H1 (cell line): Measurements from ENCODE around the gene IFT80. TPM values are rescaled to one million over a fixed set of nuclear protein-coding genes. Genes with fewer than 3 reads are reported as not detected.

Experiments
- CTCF ChIA-PET: fragments of 300-600 bp; sonication (Branson Sonifier 250); formaldehyde crosslinking; loops from one replicate; lab custom pipeline; 2021; ENCODE audit not compliant: partially characterized antibody; lab: Charles Lee
- POLR2A ChIA-PET: fragments of 300-600 bp; sonication (Branson Sonifier 250); formaldehyde crosslinking; loops from one replicate; lab custom pipeline; 2021; ENCODE audit warnings: inconsistent platforms; ENCODE audit not compliant: partially characterized antibody; lab: Charles Lee
- DNase-seq, 2 experiments: peaks; one replicate each; pipeline versions ENCODE4 v3.0.0 to v3.0.0-alpha.2; 2010 to 2022; ENCODE audit warnings: low spot score in 2 of 2, low read depth in 1 of 2, mixed read lengths in 1 of 2
- FAIRE-seq: peaks from 2 replicates; lab custom pipeline; 2011; peaks lifted over from hg19 to GRCh38; lab: Jason Lieb, UNC
- H2AFZ ChIP-seq: 2 replicates; pipeline ENCODE4 v1.8.1; 2012; ENCODE audit warnings: low read length, inconsistent platforms
- H2AK5ac ChIP-seq: 2 replicates; pipeline ENCODE4 v1.6.1; 2013; ENCODE audit warnings: low read depth, low read length
- H2BK120ac ChIP-seq: replicated peaks from 2 replicates; pipeline ENCODE3; 2013; ENCODE audit warnings: low read depth, low read length, inconsistent platforms
- H2BK12ac ChIP-seq: 2 replicates; pipeline ENCODE4 v1.6.1; 2013; ENCODE audit warnings: low read depth, low read length
- H2BK15ac ChIP-seq: 2 replicates; pipeline ENCODE4 v1.6.1; 2013; ENCODE audit warnings: low read length
- H2BK20ac ChIP-seq: 2 replicates; pipeline ENCODE4 v1.6.1; 2013; ENCODE audit warnings: low read length
- H2BK5ac ChIP-seq: 2 replicates; pipeline ENCODE4 v1.6.1; 2013; ENCODE audit warnings: low read depth, low read length
- H3K14ac ChIP-seq: 2 replicates; pipeline ENCODE4 v1.6.1; 2013; ENCODE audit warnings: inconsistent platforms; ENCODE audit not compliant: insufficient read length
- H3K18ac ChIP-seq: 2 replicates; pipeline ENCODE4 v1.6.1; 2013; ENCODE audit warnings: low read length; ENCODE audit errors: extremely low read depth
- H3K23ac ChIP-seq: 2 replicates; pipeline ENCODE4 v1.6.1; 2013; ENCODE audit warnings: inconsistent platforms; ENCODE audit not compliant: insufficient read length
- H3K23me2 ChIP-seq: 2 replicates; pipeline ENCODE4 v1.6.1; 2013; ENCODE audit warnings: low read depth, low read length
- H3K27ac ChIP-seq: 2 replicates; pipeline ENCODE4 v1.6.1; 2011; ENCODE audit warnings: low read depth, low read length, inconsistent platforms
- H3K27me3 ChIP-seq, 4 experiments: replicated peaks in 1 of 4; 1 replicate in 1 of 4; 2 replicates in 3 of 4; pipeline versions ENCODE4 v1.6.1 to v1.8.1; 2011 to 2013; ENCODE audit warnings: low read length in 3 of 4, mild to moderate bottlenecking in 3 of 4, inconsistent platforms in 2 of 4, mixed read lengths in 2 of 4, moderate library complexity in 1 of 4; ENCODE audit not compliant: control insufficient read depth in 3 of 4, insufficient read depth in 3 of 4; ENCODE audit errors: extremely low read depth in 1 of 4
- H3K36me3 ChIP-seq, 4 experiments: 2 replicates each; pipeline versions ENCODE4 v1.6.1 to v1.8.1; 2011 to 2013; ENCODE audit warnings: mild to moderate bottlenecking in 4 of 4, low read length in 3 of 4, moderate library complexity in 2 of 4, control low read depth in 1 of 4, inconsistent platforms in 1 of 4; ENCODE audit not compliant: insufficient read depth in 4 of 4, control insufficient read depth in 2 of 4
- H3K4ac ChIP-seq: replicated peaks from 2 replicates; pipeline ENCODE3; 2013; ENCODE audit warnings: low read length, low read depth, mixed read lengths, inconsistent platforms; ENCODE audit not compliant: insufficient read length
- H3K4me1 ChIP-seq, 4 experiments: replicated peaks in 1 of 4; 1 replicate in 1 of 4; 2 replicates in 3 of 4; pipeline versions ENCODE4 v1.6.1 to v1.8.1; 2011 to 2013; ENCODE audit warnings: low read length in 3 of 4, inconsistent platforms in 2 of 4, mixed read lengths in 1 of 4; ENCODE audit not compliant: insufficient read depth in 4 of 4, control insufficient read depth in 3 of 4
- H3K4me2 ChIP-seq, 2 experiments: 2 replicates each; pipeline versions ENCODE4 v1.6.1 to v1.8.1; 2011 to 2013; ENCODE audit warnings: low read depth in 2 of 2, low read length in 2 of 2, control low read depth in 1 of 2, inconsistent platforms in 1 of 2, mild to moderate bottlenecking in 1 of 2; ENCODE audit not compliant: insufficient read depth in 1 of 2
- H3K4me3 ChIP-seq, 4 experiments: fragments of 200-600, 300-600 bp in 1 of 4; sonication (generic), shearing (Covaris generic), sonication (Bioruptor Twin) in 1 of 4; 2 replicates each; pipeline versions ENCODE4 v1.5.1 to v1.8.1; 2011 to 2016; ENCODE audit warnings: low read length in 4 of 4, low read depth in 3 of 4, control low read depth in 2 of 4, inconsistent platforms in 2 of 4, mild to moderate bottlenecking in 2 of 4, mixed read lengths in 1 of 4, moderate library complexity in 1 of 4; ENCODE audit not compliant: insufficient read depth in 2 of 4; ENCODE audit errors: extremely low read depth in 1 of 4
- H3K56ac ChIP-seq: replicated peaks from 2 replicates; pipeline ENCODE3; 2013; ENCODE audit warnings: low read depth, mild to moderate bottlenecking, mixed read lengths, low read length, inconsistent platforms; ENCODE audit not compliant: insufficient read length
- H3K79me1 ChIP-seq: 2 replicates; pipeline ENCODE4 v1.6.1; 2013; ENCODE audit warnings: low read depth, low read length, control low read depth
- H3K79me2 ChIP-seq, 2 experiments: 2 replicates each; pipeline versions ENCODE4 v1.6.1 to v1.8.1; 2012 to 2013; ENCODE audit warnings: low read length in 2 of 2, mild to moderate bottlenecking in 2 of 2, inconsistent platforms in 1 of 2; ENCODE audit not compliant: insufficient read depth in 2 of 2, control insufficient read depth in 1 of 2
- H3K9ac ChIP-seq, 4 experiments: replicated peaks in 1 of 4; 1 replicate in 1 of 4; 2 replicates in 3 of 4; pipeline versions ENCODE4 v1.6.1 to v1.8.1; 2011 to 2013; ENCODE audit warnings: low read depth in 3 of 4, low read length in 3 of 4, control low read depth in 2 of 4, mild to moderate bottlenecking in 2 of 4, moderate library complexity in 2 of 4, inconsistent platforms in 1 of 4; ENCODE audit errors: extremely low read depth in 1 of 4
- H3K9me3 ChIP-seq, 2 experiments: 2 replicates each; pipeline versions ENCODE4 v1.6.1 to v1.8.1; 2012 to 2013; ENCODE audit warnings: mild to moderate bottlenecking in 2 of 2, moderate library complexity in 2 of 2, control low read depth in 1 of 2, inconsistent platforms in 1 of 2, low read depth in 1 of 2, low read length in 1 of 2, mixed read lengths in 1 of 2; ENCODE audit not compliant: insufficient read depth in 2 of 2
- H4K20me1 ChIP-seq, 2 experiments: replicated peaks in 1 of 2; 2 replicates each; pipeline versions ENCODE3 to v1.8.1; 2011 to 2013; ENCODE audit warnings: inconsistent platforms in 2 of 2, low read length in 2 of 2, mild to moderate bottlenecking in 1 of 2; ENCODE audit not compliant: insufficient read depth in 2 of 2, control insufficient read depth in 1 of 2
- H4K5ac ChIP-seq: 2 replicates; pipeline ENCODE4 v1.6.1; 2013; ENCODE audit warnings: low read length, low read depth, mixed read lengths, inconsistent platforms; ENCODE audit not compliant: insufficient read length
- H4K8ac ChIP-seq: 2 replicates; pipeline ENCODE4 v1.8.0; 2013; ENCODE audit warnings: mild to moderate bottlenecking, moderate library complexity, low read length, inconsistent platforms; ENCODE audit not compliant: insufficient read depth; ENCODE audit errors: extremely low read depth
- H4K91ac ChIP-seq: replicated peaks from 2 replicates; pipeline ENCODE3; 2013; ENCODE audit warnings: low read length, mixed read lengths, inconsistent platforms; ENCODE audit not compliant: insufficient read length
- CREB1 ChIP-seq: IDR thresholded peaks from 2 replicates; pipeline ENCODE4 v1.6.1; 2012; ENCODE audit warnings: inconsistent platforms
- EZH2 ChIP-seq: fragments of 200-600 bp; sonication (generic); IDR thresholded peaks from 2 replicates; pipeline ENCODE4 v1.7.1; 2012; ENCODE audit warnings: low read depth, mild to moderate bottlenecking, moderate library complexity, low read length, inconsistent platforms; ENCODE audit not compliant: severe bottlenecking
- FOSL1 ChIP-seq: IDR thresholded peaks from 2 replicates; pipeline ENCODE4 v1.6.1; 2011; ENCODE audit warnings: mild to moderate bottlenecking, low read depth, low read length, moderate library complexity; ENCODE audit not compliant: insufficient read depth
- JUND ChIP-seq: IDR thresholded peaks from 2 replicates; pipeline ENCODE4 v1.6.1; 2011; ENCODE audit warnings: mild to moderate bottlenecking, improper control_type of control experiment, low read length
- SIN3A ChIP-seq, 2 experiments: IDR thresholded peaks in 1 of 2; conservative IDR thresholded peaks in 1 of 2; 2 replicates each; pipeline ENCODE4 v1.6.1; 2011 to 2012; ENCODE audit warnings: low read length in 2 of 2, improper control_type of control experiment in 1 of 2, low read depth in 1 of 2, mild to moderate bottlenecking in 1 of 2
- SUZ12 ChIP-seq: fragments of 200-600 bp; sonication (generic); IDR thresholded peaks from 2 replicates; pipeline ENCODE4 v1.6.1; 2012; ENCODE audit warnings: mild to moderate bottlenecking, inconsistent platforms, low read length, moderate library complexity, mixed read lengths
- WGBS, 2 experiments: shearing (Covaris generic) in 1 of 2; methylation state at CpG; one replicate each; pipeline versions ENCODE4 v1.1.6 to v1.1.7; 2013 to 2015; ENCODE audit warnings: low lambda C conversion rate in 2 of 2, mixed read lengths in 2 of 2, inconsistent platforms in 1 of 2, low coverage in 1 of 2, missing lambda C conversion rate in 1 of 2; ENCODE audit not compliant: insufficient replicate concordance in 2 of 2, insufficient coverage in 1 of 2, insufficient read length in 1 of 2; ENCODE audit errors: extremely low coverage in 1 of 2, missing lambda C conversion rate in 1 of 2; 5-methylcytosine and 5-hydroxymethylcytosine counted together
- polyA plus RNA-seq, 7 experiments: library from polyadenylated mRNA; depleted of rRNA in 3 of 7; stranded (reverse) in 5 of 7; unstranded in 2 of 7; fragments of >200 nt in 5 of 7; fragments of 200-250 nt in 2 of 7; gene quantifications; 1 replicate in 5 of 7; 2 replicates in 1 of 7; 4 replicates in 1 of 7; pipeline versions ENCODE4 v1.2.1 to v1.2.3, GENCODE V29; 2011 to 2013; ENCODE audit warnings: missing spikeins in 2 of 7, mixed read lengths in 2 of 7
- total RNA-seq: library from RNA; stranded (reverse); fragmentation: NEBNext Ultra II Directional; extraction: Animal tissue kit (Norgen Biotek cat#: 25700); gene quantifications from 2 replicates; pipeline ENCODE4 v1.2.1, GENCODE V29; 2021
- TF ChIP-seq, protein P1 (sequence below): IDR thresholded peaks from 2 replicates; pipeline ENCODE4 v1.6.1; 2012; ENCODE audit warnings: inconsistent platforms

Gene IFT80
- total and polyA plus RNA-seq, 2 of the 8 experiments (the other 6 are each of a cell fraction or from before 2014, with no cell fraction given): 7.2 to 25.9 TPM

DNA sequence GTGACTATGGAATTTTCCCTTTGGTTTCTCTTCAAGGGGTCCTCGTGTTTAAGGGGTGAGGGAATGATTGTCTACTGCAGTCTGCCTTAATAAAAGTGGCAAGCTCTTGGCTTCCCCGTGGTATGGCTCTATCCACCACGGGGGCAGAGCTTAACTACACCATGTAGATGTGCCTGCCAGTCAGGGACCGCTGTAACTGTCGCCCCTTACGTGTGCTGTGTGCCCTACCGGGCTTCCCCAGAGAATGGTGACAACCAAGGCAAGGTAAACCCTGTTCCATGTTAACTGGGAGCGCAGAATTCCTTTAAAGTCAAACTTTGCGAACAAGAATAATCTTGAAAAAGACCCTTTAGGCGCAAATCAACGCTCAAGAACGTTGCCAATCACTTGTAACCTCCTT is 174.8 kb downstream of the IFT80 start:
- Histone ChIP-seq H4K5ac (no peak overlapping the region), H3K27me3 (peaks cover 18 to 44% (median 34%) of the 10 kb centered on the region in 4 experiments), H3K4me1 (peaks cover 3 to 14% (median 6%) of the 10 kb centered on the region in 4 experiments), H2AK5ac (no peak overlapping the region), H3K4ac (no peak overlapping the region), H3K56ac (no peak overlapping the region), H4K91ac (no peak overlapping the region), H3K14ac (no peak overlapping the region), H2BK5ac (no peak overlapping the region), H3K27ac (no peak overlapping the region), H2BK15ac (no peak overlapping the region), H3K23me2 (peaks cover 18% of the 10 kb centered on the region), H2BK12ac (no peak overlapping the region), H2AFZ (no peak overlapping the region), H3K4me2 (peak overlapping the region; percentile 92 to 97), H4K8ac (no peak overlapping the region), H3K9me3 (no peaks in the 10 kb centered on the region), H3K18ac (no peak overlapping the region), H3K9ac (no peak overlapping the region), H2BK20ac (no peak overlapping the region), H2BK120ac (no peak overlapping the region), H3K36me3 (peaks cover 0 to 2% (median 0%) of the 10 kb centered on the region in 4 experiments; a peak in 1 of 8 replicates), H3K79me2 (no peaks in the 10 kb centered on the region), H3K79me1 (no peaks in the 10 kb centered on the region), H4K20me1 (no peaks in the 10 kb centered on the region), H3K23ac (no peak overlapping the region), H3K4me3 (peak overlapping the region; percentile 20 to 66 (median 52); a peak in 5 of 8 replicates)
- CTCF ChIA-PET: interaction anchor here (0.6 to 2.7 kb wide), 9 partner anchors 10 to 396 kb away, joined by 3 to 6 read pairs (median 3); no protein-coding TSS in a partner anchor
- POLR2A ChIA-PET: interaction anchor here (0.9 to 3.4 kb wide), 4 partner anchors 12 to 225 kb away, joined by 4 to 13 read pairs (median 6); partner anchors contain the start of genes SMC4 and TRIM59
- WGBS, 2 experiments: 9% methylated on average over 12 of the region's 12 CpGs; no CpG with 5 or more reads in 1 of the 2 experiments
- TF ChIP-seq CREB1: no peak
- TF ChIP-seq SUZ12: peak; percentile 50; the same call in 1 of the 2 replicates
- no peak for TF ChIP-seq FOSL1
- TF ChIP-seq, protein P1, sequence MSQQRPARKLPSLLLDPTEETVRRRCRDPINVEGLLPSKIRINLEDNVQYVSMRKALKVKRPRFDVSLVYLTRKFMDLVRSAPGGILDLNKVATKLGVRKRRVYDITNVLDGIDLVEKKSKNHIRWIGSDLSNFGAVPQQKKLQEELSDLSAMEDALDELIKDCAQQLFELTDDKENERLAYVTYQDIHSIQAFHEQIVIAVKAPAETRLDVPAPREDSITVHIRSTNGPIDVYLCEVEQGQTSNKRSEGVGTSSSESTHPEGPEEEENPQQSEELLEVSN: no peak
- TF ChIP-seq EZH2: peak; percentile 33
- no peak for TF ChIP-seq JUND
- no peak for TF ChIP-seq SIN3A (conservative IDR thresholded peaks at IDR 0.05 in 1 of 2, IDR thresholded peaks at IDR 0.05 in 1 of 2; ENCODE audit: low read depth in 1 of 2, low read length in 2 of 2)
- FAIRE-seq: no peak
- peak in 1 of 2 experiments; percentile 48 for DNase-seq
